T-helper 9 cell (primary cell): Measurements from ENCODE around the gene MYH4.

Experiments
- DNase-seq: peaks from one replicate; pipeline ENCODE4 v3.0.0-alpha.2; 2020

MYH4 gene

DNA sequence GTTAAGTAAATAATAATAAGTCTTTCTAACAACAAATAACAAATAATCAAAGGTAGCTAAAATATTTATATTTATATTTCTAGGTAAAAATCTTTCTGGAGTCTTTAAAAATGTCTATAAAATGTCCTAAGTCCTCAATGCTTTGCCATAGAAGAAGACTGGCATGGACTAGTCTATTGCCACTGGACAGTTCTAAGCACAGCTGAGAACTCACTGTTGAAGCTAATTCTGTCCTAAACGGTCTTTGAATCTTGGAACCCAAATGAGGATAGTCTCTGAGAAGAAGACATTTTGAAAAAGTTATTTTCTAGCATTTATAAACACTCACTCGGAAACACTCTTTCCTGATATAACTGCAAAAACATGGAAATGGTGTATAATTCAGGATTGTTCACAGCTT, 48.1 kb downstream of the MYH4 start:
- no peak for DNase-seq

- no peak for DNase-seq
These were observed 48.5 kb downstream of the MYH4 start for GRCh38 chr17:10420811-10421210.

- no peak for DNase-seq
These were observed 51.9 kb downstream of the MYH4 start for GRCh38 chr17:10417431-10417830.

DNA sequence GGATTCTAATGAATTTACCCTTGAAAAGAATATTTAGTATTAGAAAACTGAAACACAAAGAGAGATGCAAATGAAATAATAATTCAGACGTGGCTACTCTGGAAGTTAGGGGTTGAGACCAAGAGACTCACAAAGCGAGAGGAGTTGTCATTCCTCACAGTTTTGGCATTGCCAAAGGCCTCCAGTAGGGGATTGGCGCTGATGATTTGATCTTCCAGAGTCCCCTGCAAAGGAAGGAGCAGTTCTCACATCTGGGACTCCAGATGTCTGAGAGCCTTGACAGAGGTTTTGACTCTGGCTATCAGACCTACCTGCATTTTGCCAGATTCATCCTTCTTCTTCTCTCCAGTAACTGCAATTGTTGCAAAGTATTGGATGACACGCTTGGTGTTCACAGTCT, 54.2 kb downstream of the MYH4 start:
- DNase-seq: no peak

DNA sequence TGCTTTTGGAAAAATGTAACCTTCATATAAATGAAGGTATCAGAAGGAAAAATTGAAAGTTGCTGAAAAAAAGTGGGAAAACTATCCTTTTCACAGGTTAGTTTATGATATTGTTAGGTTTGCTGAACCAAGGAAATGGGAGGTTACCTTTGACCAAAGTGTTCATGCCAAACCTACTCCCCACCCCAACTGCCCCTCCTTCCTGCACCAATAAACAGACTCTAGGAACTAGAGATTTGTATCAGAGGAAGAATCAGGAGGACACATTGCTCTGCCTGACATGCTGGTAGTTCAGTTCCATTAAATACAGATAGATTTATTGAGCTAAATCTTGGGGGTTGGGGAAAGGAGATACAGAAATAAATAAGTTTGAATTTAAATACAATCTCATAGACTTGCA, 65.8 kb downstream of the MYH4 start:
- DNase-seq: no peak

DNA sequence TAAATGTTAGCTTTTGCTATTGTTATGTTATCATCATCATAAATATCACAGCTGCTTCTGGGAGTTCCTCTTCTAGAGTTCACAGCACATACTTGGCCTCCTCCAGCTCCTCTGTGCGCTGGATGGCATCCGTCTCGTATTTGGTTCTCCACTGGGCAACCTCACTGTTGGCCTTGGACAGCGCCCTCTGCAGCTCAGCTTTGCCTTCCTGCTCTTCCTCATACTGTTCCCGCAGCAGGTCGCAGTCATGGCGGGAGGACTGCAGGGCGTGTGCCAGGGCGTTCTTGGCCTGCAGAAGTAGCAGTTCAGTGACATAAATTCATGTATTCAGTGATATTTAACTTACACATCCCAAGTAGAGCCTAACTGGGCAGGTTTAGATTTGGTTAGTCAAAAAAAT, 71.0 kb downstream of the MYH4 start:
- DNase-seq: no peak

DNA sequence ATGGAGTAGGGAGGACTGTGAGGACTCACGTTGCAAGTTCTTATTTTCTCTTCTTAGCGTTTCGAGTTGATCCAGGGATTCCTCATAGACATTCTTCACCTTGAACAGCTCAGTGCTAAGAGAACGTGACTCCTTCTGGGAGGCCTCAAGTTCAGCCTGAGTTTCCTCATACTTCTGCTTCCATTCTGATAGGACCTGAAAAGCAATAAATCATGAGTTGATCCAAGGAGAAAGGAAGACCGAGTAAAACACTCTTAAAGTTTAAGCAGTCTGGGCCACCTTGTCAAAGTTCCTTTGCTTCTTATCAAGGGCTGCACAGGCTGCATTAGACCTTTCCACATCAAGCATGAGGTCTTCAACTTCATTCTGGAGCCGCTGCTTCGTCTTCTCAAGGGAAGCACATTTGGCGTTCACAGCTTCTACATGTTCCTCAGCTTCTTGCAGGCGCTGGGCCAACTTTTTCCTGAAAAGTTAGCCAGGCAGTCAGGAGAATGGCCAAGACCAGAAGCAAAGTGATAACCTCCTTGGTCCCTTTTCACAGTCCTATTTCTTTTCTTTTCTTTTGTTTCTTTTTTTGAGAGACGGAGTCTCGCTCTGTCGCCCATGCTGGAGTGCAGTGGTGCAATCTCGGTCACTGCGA, 72.7 kb downstream of the MYH4 start:
- DNase-seq: no peak

GRCh38 chr17:10394201-10394887, 75.0 kb downstream of the MYH4 start:
- no peak for DNase-seq
